OCI-LY7 (cell line): ENCODE measurements around the gene UBTD2.

ENCODE experiments used
- CTCF ChIP-seq: fragments of 200-600 bp; sonication (generic); conservative IDR thresholded peaks from 2 replicates; pipeline ENCODE4 v1.5.1; 2014; ENCODE audit warnings: mild to moderate bottlenecking, antibody characterized with exemption, low read length, moderate library complexity, mixed read lengths
- EZH2phosphoT487 ChIP-seq: fragments of 200-600 bp; sonication (generic); IDR thresholded peaks from 2 replicates; pipeline ENCODE4 v1.6.1; 2018; ENCODE audit warnings: low read depth, borderline replicate concordance, mild to moderate bottlenecking, mixed run types, antibody characterized with exemption, low read length, moderate library complexity, mixed read lengths

GRCh38 chr5:172303162-172303561, 19.6 kb upstream of the UBTD2 start:
- TF ChIP-seq CTCF: no peak
- TF ChIP-seq EZH2phosphoT487: no peak
